OCI-LY7 (cell line): ENCODE data around the gene TERB2. TPM values are rescaled to one million over a fixed set of nuclear protein-coding genes. Genes with fewer than 3 reads are reported as not detected.
"Not testable (repeated sequence)": the region's sequence is repeated elsewhere in the genome, so short reads cannot be mapped to it uniquely, and the experiment has no call there.

ENCODE experiments used
- BruUV-seq: library from RNA; stranded (reverse); fragments of 400-500 nt; replicated peaks from 2 replicates; lab custom pipeline; 2021; lab: Mats Ljungman, UMichigan
- CTCF ChIA-PET: fragments of 300-600 bp; sonication (Branson Sonifier 250); formaldehyde crosslinking; loops from one replicate; lab custom pipeline; 2022; ENCODE audit warnings: antibody characterized with exemption; ENCODE audit not compliant: unreplicated experiment; lab: Charles Lee
- POLR2A ChIA-PET: fragments of 300-600 bp; sonication (Branson Sonifier 250); formaldehyde crosslinking; loops from one replicate; lab custom pipeline; 2022; ENCODE audit warnings: antibody characterized with exemption; lab: Charles Lee
- DNase-seq: peaks from one replicate; pipeline ENCODE4 v3.0.0-alpha.2; 2015; ENCODE audit warnings: low spot score
- H2AFZ ChIP-seq: fragments of 200-600 bp; sonication (generic), shearing (Covaris generic); 2 replicates; pipeline ENCODE4 v1.6.1; 2014; ENCODE audit warnings: mild to moderate bottlenecking, antibody characterized with exemption, low read length, moderate library complexity
- H3K27ac ChIP-seq: fragments of 200-600 bp; sonication (generic); 2 replicates; pipeline ENCODE4 v1.5.1; 2014; ENCODE audit warnings: mixed run types, low read depth, mild to moderate bottlenecking, moderate library complexity, low read length, inconsistent platforms; ENCODE audit not compliant: poor library complexity, severe bottlenecking
- H3K36me3 ChIP-seq: fragments of 200-600 bp; sonication (generic); 2 replicates; pipeline ENCODE4 v1.6.1; 2014; ENCODE audit warnings: mild to moderate bottlenecking, antibody characterized with exemption, low read length, moderate library complexity, mixed read lengths; ENCODE audit not compliant: insufficient read depth
- H3K4me1 ChIP-seq: fragments of 200-600 bp; sonication (generic); 2 replicates; pipeline ENCODE4 v1.5.1; 2014; ENCODE audit warnings: mild to moderate bottlenecking, low read length; ENCODE audit not compliant: insufficient read depth, poor library complexity, severe bottlenecking
- H3K4me2 ChIP-seq: fragments of 200-600 bp; sonication (generic); 2 replicates; pipeline ENCODE4 v1.6.1; 2014; ENCODE audit warnings: mild to moderate bottlenecking, low read length
- H3K4me3 ChIP-seq: fragments of 200-600 bp; sonication (generic); 2 replicates; pipeline ENCODE4 v1.5.1; 2014; ENCODE audit warnings: mild to moderate bottlenecking, low read depth, low read length; ENCODE audit not compliant: poor library complexity, severe bottlenecking
- H3K79me2 ChIP-seq: fragments of 200-600 bp; sonication (generic); 2 replicates; pipeline ENCODE4 v1.6.1; 2016; ENCODE audit warnings: low read depth, mild to moderate bottlenecking, low read length, moderate library complexity, mixed read lengths; ENCODE audit not compliant: insufficient read depth
- H3K9me2 ChIP-seq: fragments of 200-600 bp; sonication (generic); 2 replicates; pipeline ENCODE4 v1.6.1; 2016; ENCODE audit warnings: mild to moderate bottlenecking, low read length, mixed read lengths; ENCODE audit not compliant: insufficient read depth
- H3K9me3 ChIP-seq: fragments of 200-600 bp; sonication (generic); 2 replicates; pipeline ENCODE4 v1.6.1; 2014; ENCODE audit warnings: mild to moderate bottlenecking, mixed run types, low read length, mixed read lengths
- H4K20me1 ChIP-seq: fragments of 200-600 bp; sonication (generic); 2 replicates; pipeline ENCODE4 v1.6.1; 2014; ENCODE audit warnings: mild to moderate bottlenecking, antibody characterized with exemption, low read length, moderate library complexity, mixed read lengths; ENCODE audit not compliant: insufficient read depth
- CTCF ChIP-seq: fragments of 200-600 bp; sonication (generic); conservative IDR thresholded peaks from 2 replicates; pipeline ENCODE4 v1.5.1; 2014; ENCODE audit warnings: mild to moderate bottlenecking, antibody characterized with exemption, low read length, moderate library complexity, mixed read lengths
- EZH2phosphoT487 ChIP-seq: fragments of 200-600 bp; sonication (generic); IDR thresholded peaks from 2 replicates; pipeline ENCODE4 v1.6.1; 2018; ENCODE audit warnings: low read depth, borderline replicate concordance, mild to moderate bottlenecking, mixed run types, antibody characterized with exemption, low read length, moderate library complexity, mixed read lengths
- intact Hi-C: fragments of 100-400 bp; cut with micrococcal nuclease; formaldehyde crosslinking; loops from one replicate; pipeline ENCODE4 v1.10.0; 2022; ENCODE audit not compliant: unreplicated experiment
- total RNA-seq, 2 experiments: library from RNA; depleted of rRNA in 1 of 2; stranded (reverse); fragments of >200 nt in 1 of 2; shearing (Covaris generic) in 1 of 2; gene quantifications; 2 replicates each; pipeline ENCODE4 v1.2.3, GENCODE V29; 2014 to 2022

The TERB2 gene
- total RNA-seq, 2 experiments from 2014 or later = not detected

DNA sequence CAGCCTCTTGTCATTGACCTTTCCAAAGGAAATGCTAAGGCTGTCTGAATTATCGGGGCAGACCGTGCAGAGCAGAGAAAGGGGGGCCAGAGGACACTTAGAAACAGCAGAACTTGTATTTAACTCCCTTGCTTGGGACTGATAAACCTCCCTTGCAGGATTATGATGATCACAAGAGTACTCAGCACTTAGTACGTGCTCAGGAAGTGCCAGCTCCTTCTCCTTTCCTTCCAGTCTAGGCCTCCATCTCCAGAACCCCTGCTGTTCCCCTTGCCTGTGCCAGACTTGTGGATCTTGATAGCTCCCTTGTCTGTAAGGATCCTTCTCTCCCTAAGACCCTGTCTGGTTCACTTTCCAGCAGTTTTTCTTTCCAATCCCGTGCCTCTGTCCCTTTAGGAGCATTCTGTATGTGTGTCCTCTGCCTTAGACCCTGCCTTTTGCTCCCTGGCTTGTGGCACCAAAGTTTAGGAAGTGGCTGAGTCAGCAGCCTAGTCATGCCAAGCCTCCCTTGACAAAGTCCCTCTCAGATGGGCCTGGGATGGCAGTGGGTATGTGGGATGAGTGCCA is 67.3 kb downstream of the TERB2 start:
- POLR2A ChIA-PET = no interaction called here
- Histone ChIP-seq H3K9me3 (peaks cover under 1% of the 10 kb centered on the region; the same call in 1 of the 2 replicates), H3K4me1 (peaks cover 19% of the 10 kb centered on the region), H3K27ac (no peak overlapping the region), H3K36me3 (peaks cover under 1% of the 10 kb centered on the region; the same call in 1 of the 2 replicates), H3K4me2 (peak overlapping the region; percentile 80), H2AFZ (peak overlapping the region; percentile 96), H3K9me2 (no peaks in the 10 kb centered on the region), H3K79me2 (no peaks in the 10 kb centered on the region), H4K20me1 (no peaks in the 10 kb centered on the region), H3K4me3 (peak overlapping the region; percentile 87)
- no TSS peak for BruUV-seq
- peak; percentile 3 for DNase-seq
- intact Hi-C loops = no loop called here
- no peak for TF ChIP-seq CTCF
- TF ChIP-seq EZH2phosphoT487 = no peak
- CTCF ChIA-PET = interaction anchor here (0.8 kb wide), 1 partner anchor 94 kb away, joined by 3 read pairs; no protein-coding TSS in a partner anchor

GRCh38 chr15:45024649-45025048 is 68.2 kb downstream of the TERB2 start:
- H3K4me3 ChIP-seq, CTCF ChIA-PET, DNase-seq, H3K36me3 ChIP-seq, H3K4me2 ChIP-seq, H2AFZ ChIP-seq, H4K20me1 ChIP-seq, H3K9me3 ChIP-seq, BruUV-seq, H3K27ac ChIP-seq, H3K9me2 ChIP-seq, H3K79me2 ChIP-seq: not testable (repeated sequence)
- H3K4me1 ChIP-seq = peaks cover 19% of the 10 kb centered on the region
- intact Hi-C loops = loop anchor here (5.0 kb wide), 2 partner anchors 162 to 447 kb away; no protein-coding TSS in a partner anchor
- POLR2A ChIA-PET = interaction anchor here (0.6 kb wide), 1 partner anchor 33 kb away, joined by 3 read pairs; no protein-coding TSS in a partner anchor

GRCh38 chr15:45025627-45026026 is 69.1 kb downstream of the TERB2 start:
- H2AFZ ChIP-seq, H3K4me3 ChIP-seq, CTCF ChIA-PET, POLR2A ChIA-PET, H3K9me2 ChIP-seq, BruUV-seq, H3K4me2 ChIP-seq, H3K27ac ChIP-seq, H3K79me2 ChIP-seq, H4K20me1 ChIP-seq, DNase-seq: not testable (repeated sequence)
- intact Hi-C loops = loop anchor here (5.0 kb wide), 2 partner anchors 163 to 448 kb away; no protein-coding TSS in a partner anchor
- peaks cover 13% of the 10 kb centered on the region for H3K9me3 ChIP-seq
- H3K36me3 ChIP-seq = peaks cover 15% of the 10 kb centered on the region
- H3K4me1 ChIP-seq = peaks cover 19% of the 10 kb centered on the region
